Muscle of arm (tissue), 12 donors: ENCODE results near the gene RNF38. TPM values are rescaled to one million over a fixed set of nuclear protein-coding genes. Genes with fewer than 3 reads are reported as not detected.
"Not testable (repeated sequence)": the region's sequence is repeated elsewhere in the genome, so short reads cannot be mapped to it uniquely, and the experiment has no call there.

Experiments used
- DNase-seq: peaks from one replicate; pipeline ENCODE4 v3.0.0-alpha.2; 2013
- polyA plus RNA-seq, 12 donors: library from polyadenylated mRNA; unstranded; fragments of 120-200 nt; gene quantifications; one replicate each; pipeline ENCODE4 v1.2.1, GENCODE V29; 2013; ENCODE audit not compliant: insufficient read length in 12 of 12

Gene RNF38
- polyA plus RNA-seq, 12 donors: 24.4 to 31.8 (median 28.8) TPM; not detected in 1

GRCh38 chr9:36336131-36336907 is 63.8 kb downstream of the RNF38 start:
- no peak for DNase-seq

GRCh38 chr9:36332006-36332405 is 68.1 kb downstream of the RNF38 start:
- DNase-seq: no peak

DNA sequence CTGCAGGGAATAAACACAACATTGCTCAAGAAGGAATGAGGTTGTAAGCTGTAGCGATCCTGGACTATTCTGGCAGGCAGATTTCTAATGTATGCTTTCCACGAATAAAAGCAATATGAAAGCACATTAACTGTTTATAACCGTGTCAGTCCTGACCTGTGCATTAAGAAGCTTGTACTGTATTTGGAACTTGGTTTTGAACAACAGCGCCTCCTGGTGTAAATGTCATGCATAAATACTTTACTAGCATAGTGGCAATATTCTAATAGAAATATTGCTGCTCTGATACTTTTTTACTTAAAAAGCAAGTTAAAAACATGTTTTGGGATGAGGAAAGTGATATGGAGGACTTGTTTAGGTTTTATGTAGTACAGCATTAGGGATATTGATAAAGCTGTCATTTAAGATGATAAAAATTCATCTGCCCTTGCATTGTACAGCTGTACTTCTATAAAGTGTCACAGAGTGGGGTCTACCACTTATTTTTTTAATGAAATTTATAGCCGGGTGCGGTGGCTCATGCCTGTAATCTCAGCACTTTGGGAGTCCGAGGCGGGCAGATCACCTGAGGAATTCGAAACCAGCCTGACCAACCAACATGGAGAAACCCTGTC is 71.2 kb downstream of the RNF38 start:
- peak; percentile 78 for DNase-seq

DNA sequence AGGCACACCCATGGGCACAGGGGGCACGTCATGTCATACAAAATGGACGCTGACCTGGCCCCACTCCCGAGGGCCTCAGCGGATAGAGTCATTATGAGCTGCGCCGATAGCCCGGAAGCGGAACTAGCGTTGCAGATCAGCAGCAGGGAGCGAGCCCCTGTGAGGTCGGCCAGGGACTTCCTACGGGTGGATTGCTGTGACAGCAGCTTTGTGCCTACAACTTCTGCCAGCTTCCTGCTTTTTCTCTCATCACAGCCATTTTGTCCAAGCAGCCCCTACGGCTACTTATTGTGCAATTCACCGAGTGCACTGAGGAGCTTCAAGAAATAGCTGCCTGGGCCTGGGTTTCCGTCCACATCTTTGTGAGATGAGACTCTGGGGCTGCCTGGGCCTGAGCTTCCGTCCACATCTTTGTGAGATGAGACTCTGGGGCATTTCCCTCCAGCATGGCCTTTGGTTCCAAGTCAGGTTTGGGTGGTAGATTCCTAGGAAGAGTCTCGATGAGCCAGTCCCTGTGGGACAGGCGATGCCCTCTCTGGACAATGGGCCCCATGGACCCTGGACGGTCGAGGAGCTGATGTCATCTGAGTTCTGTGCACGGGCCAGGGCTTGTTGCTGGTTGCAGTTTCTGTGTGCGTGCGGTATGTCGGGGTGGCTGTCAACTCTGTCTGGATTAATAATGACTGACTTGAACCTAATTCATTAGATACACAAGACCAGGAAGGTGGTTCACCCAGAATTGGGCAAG is 74.8 kb downstream of the RNF38 start:
- no peak for DNase-seq

DNA sequence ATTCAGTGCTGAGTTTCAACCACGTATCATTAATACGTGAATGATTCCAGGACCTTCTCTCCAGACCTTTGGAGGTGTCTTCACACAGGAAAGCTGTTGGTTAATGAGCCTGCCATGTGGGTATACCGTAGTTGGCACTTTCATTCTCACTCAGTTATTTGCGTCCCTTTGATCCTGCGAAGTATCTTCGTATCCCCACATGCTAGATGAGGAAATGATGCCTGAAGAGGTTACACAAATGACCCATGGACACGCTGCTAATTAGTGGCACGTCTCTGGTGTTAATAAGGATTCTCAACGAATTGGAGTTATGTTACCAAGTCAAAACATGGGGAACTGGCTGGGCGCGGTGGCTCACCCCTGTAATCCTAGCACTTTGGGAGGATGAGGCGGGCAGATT is 76.1 kb downstream of the RNF38 start:
- DNase-seq: no peak

DNA sequence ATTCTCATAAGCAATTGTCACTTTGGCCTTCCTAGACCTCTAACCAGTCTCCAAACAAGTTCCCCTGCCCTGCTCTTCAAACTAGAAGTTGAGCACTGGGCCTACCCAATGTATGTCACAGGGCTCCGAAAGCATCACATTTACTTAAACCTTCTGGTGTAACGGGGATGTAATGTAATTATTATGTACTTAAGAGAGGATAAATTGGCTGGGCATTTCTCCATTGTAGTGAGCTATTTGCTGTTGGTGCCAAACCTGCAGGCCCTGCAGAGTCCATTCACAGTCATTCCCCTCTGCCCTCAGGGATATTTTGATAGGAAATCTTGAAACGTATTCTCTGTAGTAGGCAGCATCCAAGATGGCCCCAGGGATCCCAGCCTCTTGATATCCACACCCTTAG is 77.6 kb downstream of the RNF38 start:
- DNase-seq: no peak

DNA sequence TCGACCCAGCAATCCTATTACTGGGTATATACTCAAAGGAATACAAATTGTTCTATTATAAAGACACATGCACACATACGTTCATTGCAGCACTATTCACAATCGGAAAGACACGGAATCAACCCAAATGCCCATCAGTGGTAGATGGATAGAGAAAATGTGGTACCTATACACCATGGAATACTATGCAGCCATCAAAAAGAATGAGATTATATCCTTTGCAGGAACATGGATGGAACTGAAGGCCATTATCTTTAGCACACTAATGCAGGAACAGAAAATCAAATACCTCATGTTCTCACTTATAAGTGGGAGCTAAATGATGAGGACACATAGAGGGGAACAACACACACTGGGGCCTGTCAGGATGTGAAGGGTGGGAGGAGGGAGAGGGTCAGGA is 78.2 kb downstream of the RNF38 start:
- not testable (repeated sequence) for DNase-seq

GRCh38 chr9:36320466-36320865 is 79.6 kb downstream of the RNF38 start:
- DNase-seq: no peak

DNA sequence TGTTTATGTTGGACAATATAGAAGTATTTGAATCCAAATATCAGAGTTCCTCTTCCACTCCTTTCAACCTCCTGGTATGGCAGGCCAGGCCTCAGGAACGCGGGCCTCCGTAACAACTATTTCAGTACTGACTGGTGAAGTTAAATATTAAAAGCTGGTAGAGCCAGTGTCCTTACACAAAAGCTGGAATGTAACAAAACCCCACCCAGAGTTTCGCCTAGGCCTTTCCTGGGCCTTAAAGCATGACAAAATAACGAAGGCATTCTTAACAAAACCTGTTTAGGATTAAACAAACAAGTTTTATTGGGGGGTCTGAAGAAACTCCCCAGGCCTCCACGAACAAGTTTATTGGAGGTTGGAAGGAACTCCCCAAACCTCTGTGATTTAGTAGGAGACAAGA is 80.3 kb downstream of the RNF38 start:
- no peak for DNase-seq

DNA sequence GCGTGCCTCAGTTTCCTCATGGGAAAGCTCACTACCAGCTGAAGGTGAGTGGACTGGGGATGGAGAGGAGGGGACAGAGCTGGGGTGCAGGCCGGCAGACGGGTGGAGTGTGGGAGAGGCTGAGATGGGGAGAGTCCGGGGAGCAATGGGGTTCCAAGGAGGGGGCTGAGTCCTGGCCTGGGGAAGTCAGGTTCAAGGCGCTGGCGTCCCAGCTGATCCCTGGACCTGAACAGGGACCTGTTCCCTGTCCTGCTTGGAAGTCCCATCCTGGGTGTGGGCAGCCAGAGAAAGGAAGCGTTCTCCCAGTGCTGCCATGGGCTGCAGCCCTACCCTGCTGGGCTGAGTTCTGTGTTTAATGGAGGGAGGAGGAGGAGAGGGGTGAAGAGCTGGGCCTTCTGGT is 80.9 kb downstream of the RNF38 start:
- no peak for DNase-seq

GRCh38 chr9:36318212-36318802 is 81.8 kb downstream of the RNF38 start:
- no peak for DNase-seq

DNA sequence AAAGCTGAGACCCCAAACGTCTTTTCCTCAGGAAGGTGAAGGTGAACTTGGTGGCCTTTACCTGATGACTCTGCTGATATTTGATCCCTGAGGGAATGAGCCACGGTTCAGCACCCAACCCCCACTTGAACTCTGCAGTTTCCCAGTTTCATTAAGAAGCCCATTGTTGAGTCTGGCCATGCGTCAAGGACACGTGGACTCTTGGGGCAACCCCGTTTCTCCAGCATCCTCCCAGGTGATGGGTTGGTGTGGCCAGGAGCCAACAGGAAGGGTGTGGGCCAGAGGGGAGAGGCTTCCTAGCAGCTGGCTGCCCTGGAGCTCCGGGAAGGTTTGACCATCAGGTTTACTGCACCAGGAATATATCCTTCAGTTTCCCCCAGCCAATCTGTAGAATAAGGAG is 82.3 kb downstream of the RNF38 start:
- DNase-seq: no peak

DNA sequence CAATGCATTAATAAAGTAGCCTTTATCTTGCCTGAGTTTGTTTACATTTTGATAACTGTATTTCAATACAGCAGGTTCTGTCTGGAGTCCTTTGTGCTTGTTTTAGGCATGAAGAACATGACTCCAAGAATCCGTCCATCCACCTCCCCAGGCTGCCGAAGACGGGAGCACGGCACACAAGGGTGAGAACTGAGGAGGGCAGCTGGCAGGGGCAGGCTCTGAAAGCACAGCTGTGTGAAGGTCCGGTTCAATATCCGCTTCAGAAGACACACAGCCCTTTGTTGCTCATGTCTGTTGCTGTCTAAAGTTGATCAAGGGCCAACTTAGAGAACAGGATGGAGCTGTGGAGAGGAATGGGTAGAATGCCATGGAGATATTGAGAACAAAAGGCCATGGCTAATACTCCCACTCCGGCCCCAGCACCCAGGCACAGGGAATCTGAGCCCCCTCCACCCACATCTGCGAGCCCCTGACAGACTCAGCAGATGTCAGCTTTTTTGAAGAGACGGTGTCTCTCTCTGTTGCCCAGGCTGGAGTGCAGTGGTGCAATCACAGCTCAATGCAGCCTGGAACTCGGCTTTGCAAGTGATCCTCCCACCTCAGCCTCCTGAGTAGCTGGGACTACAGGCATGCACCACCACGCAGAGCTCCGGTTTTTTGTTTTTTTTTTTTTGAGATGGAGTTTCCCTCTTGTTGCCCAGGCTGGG is 83.3 kb downstream of the RNF38 start:
- no peak for DNase-seq

GRCh38 chr9:36316049-36316448 is 84.0 kb downstream of the RNF38 start:
- no peak for DNase-seq

DNA sequence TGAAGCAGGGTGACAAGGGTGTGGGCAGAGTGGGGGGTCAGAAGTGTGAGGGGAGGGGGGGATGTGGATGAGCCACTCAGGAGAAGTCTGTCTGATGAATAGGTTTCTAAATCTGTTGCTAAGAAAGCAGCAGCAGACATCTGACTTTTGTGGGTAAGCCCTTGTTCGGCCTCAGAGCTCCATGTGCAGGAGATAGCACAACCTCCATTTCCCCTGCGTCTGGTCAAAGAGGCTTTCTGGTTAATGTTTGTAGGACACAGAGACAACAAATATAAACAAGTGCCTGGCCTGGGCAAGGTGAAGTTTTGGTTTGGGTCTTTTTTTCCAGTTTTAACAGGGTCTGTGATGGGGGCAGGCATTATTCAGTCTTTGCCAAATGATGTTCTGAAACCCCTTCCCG is 84.8 kb downstream of the RNF38 start:
- DNase-seq: no peak

GRCh38 chr9:36314740-36315139 is 85.3 kb downstream of the RNF38 start:
- DNase-seq: no peak

DNA sequence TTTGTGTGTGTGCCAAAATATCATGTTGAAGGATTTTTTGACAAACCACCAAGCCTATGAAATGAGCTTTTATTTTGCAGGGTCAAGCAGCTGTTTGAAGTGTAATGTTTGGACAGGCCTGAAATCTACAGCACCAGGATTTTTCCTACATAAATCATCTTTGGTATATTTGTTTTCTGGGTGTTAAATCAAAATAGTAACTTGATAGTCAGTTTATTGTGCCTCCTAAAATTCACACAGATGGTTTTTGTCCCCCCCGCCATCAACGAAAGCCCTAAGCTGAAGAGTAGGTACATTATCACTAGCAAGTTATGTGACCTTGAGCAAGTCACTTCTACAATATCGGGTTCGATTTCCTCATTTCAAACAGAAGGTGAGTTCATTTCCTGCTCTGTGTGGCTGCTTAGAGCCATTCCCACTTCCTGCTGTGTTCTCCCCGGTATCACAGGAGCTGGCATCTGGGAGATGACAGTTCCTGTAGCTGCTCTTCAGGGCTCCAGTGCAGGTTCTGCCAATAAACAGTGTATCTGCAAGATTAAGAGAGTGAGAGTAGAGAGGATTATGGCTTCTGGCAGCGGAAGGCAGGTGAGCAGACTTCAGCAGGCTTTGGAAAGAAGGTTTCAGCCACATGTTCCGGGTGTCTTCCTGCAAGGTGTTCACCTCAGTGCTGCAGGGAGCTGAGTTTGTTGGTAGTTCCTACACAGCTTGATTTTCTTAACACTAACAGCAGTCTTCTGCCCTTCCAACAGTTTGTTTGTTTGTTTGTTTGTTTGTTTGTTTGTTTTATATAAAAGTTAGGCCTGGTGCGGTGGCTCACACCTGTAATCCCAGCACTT is 93.4 kb downstream of the RNF38 start:
- DNase-seq: no peak

DNA sequence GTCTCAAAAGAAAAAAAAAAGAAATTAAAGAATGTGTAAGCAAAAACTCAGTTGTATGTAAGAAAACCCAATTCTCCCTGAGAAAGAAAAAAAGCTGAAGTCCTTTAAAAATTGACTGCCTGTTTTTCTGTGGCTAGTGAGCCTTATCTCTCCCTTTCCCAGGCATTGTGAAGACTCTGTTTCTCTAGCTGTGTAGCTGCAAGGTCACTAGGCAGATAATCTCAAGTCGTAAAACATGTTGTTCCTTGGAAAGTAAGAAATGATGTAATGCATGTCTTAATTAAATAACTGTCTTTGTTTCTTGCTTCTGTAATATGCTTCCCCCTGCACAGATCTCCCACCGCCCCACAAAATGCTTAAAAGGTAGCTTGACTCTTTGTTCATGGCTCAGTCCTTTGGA is 95.7 kb downstream of the RNF38 start:
- not testable (repeated sequence) for DNase-seq

DNA sequence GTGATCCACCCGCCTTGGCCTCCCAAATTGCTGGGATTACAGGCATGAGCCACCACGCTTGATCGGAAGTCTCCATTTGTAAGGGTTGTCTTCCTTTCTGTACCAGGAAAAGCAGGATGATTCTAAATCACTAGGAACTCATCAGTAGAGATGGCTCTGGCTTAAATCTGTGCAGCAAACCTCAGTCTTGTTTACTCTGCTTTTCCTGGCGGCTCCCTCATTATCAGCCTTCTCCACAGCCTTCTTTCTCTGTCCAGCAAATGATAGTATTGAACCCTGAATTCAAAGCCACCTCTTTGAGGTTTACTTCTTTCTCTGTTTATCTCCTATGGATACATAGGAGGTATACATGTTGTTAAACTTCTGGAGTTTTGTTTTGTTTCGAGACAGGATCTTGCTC is 98.8 kb downstream of the RNF38 start:
- DNase-seq: no peak

DNA sequence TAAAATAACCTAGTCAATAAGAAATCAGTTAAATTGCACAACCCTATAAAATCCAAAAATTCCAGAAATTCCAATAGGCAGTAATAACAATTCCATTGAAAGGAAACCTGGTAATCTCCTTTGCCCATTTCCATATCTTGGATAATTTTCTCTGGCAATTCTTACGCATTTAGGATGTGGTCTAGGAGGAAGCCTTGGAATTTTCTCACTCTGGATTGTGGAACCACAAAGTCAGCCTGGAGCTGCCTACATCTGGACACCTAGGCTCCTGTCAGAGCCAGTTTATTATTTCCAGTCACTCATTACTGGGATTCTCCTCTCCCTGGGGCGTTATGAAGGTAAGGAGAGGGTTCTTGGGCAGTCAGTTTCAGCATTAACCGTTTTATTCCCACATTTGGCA is 101.5 kb downstream of the RNF38 start:
- DNase-seq: no peak

- no peak for DNase-seq
Observed at GRCh38 chr9:36297798-36298197, 102.3 kb downstream of the RNF38 start.
